GM20000 (cell line): ENCODE results near the gene LPAR1.
"Not testable (repeated sequence)": the region's sequence is repeated elsewhere in the genome, so short reads cannot be mapped to it uniquely, and the experiment has no call there.

Experiments
- DNase-seq: peaks from one replicate; pipeline ENCODE4 v3.0.0; 2012; ENCODE audit warnings: low spot score
- CTCF ChIP-seq: IDR thresholded peaks from 2 replicates; pipeline ENCODE4 v1.5.1; 2012; ENCODE audit warnings: mild to moderate bottlenecking, control low read depth; ENCODE audit errors: extremely low read depth, missing control alignments

Gene LPAR1

GRCh38 chr9:110835859-110836271, 202.4 kb downstream of the LPAR1 start:
- no peak for DNase-seq
- TF ChIP-seq CTCF: no peak

GRCh38 chr9:110835404-110835803, 202.9 kb downstream of the LPAR1 start:
- no peak for TF ChIP-seq CTCF
- no peak for DNase-seq

- no peak for TF ChIP-seq CTCF
- no peak for DNase-seq
These were observed 205.3 kb downstream of the LPAR1 start for GRCh38 chr9:110832926-110833325.

- TF ChIP-seq CTCF: no peak
- no peak for DNase-seq
These were observed 207.8 kb downstream of the LPAR1 start for GRCh38 chr9:110830495-110830894.

- TF ChIP-seq CTCF: no peak
- DNase-seq: no peak
These were observed 210.0 kb downstream of the LPAR1 start for GRCh38 chr9:110828264-110828663.

GRCh38 chr9:110826400-110826799, 211.9 kb downstream of the LPAR1 start:
- DNase-seq: not testable (repeated sequence)

- DNase-seq: no peak
- TF ChIP-seq CTCF: no peak
These were observed 212.3 kb downstream of the LPAR1 start for GRCh38 chr9:110825950-110826349.

GRCh38 chr9:110825129-110825528, 213.1 kb downstream of the LPAR1 start:
- not testable (repeated sequence) for DNase-seq
